ENCODE results near the gene EBF4. TPM values are rescaled to one million over a fixed set of nuclear protein-coding genes. Genes with fewer than 3 reads are reported as not detected.

Gene EBF4
- total RNA-seq, 1 donor: 0.09 TPM

DNA sequence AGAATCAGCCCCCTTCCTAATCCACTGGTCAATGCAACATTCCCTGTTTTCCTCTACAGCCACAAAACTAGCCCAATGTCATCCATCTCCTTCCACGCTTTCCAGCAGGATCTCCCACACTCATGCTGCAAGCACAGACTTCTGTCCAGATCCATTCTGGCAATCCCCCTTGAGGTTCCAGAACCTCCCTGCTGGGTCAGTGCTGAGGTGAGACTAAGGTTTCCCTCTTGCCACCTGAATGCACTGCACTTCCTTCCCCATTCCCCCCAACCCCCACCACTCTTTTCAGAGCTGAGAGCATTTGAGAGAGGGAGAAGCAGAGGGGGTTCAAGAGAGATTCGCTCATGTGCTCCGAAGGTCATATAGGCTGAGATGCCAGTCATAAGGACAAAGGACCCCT is 43.9 kb downstream of the EBF4 start:
- TF ChIP-seq, protein P1, sequence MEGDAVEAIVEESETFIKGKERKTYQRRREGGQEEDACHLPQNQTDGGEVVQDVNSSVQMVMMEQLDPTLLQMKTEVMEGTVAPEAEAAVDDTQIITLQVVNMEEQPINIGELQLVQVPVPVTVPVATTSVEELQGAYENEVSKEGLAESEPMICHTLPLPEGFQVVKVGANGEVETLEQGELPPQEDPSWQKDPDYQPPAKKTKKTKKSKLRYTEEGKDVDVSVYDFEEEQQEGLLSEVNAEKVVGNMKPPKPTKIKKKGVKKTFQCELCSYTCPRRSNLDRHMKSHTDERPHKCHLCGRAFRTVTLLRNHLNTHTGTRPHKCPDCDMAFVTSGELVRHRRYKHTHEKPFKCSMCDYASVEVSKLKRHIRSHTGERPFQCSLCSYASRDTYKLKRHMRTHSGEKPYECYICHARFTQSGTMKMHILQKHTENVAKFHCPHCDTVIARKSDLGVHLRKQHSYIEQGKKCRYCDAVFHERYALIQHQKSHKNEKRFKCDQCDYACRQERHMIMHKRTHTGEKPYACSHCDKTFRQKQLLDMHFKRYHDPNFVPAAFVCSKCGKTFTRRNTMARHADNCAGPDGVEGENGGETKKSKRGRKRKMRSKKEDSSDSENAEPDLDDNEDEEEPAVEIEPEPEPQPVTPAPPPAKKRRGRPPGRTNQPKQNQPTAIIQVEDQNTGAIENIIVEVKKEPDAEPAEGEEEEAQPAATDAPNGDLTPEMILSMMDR (IDR thresholded peaks at IDR 0.05; ENCODE audit: insufficient read depth, low read length): no peak
- no peak for DNase-seq (ENCODE audit: low read depth)
- H3K4me3 ChIP-seq (ENCODE audit: low read depth, low read length): no peak overlapping the region

- H3K4me3 ChIP-seq (ENCODE audit: low read depth, low read length): no peak overlapping the region
- TF ChIP-seq, protein P1 (IDR thresholded peaks at IDR 0.05; ENCODE audit: insufficient read depth, low read length): no peak
- DNase-seq (ENCODE audit: low read depth): no peak
Observed at GRCh38 chr20:2738331-2739041, 45.9 kb downstream of the EBF4 start.

DNA sequence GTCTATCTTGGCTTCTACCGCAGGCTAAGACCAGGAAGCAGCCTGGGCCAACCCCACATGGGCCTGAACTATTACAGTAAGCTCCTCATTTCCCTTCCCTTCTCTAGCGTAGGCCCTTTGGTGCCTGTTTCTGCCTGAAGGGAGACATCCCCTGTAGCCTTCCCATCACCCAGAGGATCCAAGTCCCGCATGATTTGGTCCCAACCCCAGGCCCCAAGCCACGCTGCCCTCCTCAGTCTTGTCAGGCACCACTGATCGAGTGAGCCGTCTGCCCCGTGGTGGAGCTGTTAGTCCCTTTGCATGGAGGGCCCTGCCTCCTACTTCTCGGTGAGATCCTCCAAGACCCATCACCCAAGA is 46.4 kb downstream of the EBF4 start:
- DNase-seq (ENCODE audit: low read depth): no peak
- H3K4me3 ChIP-seq (ENCODE audit: low read depth, low read length): no peak overlapping the region
- TF ChIP-seq, protein P1 (IDR thresholded peaks at IDR 0.05; ENCODE audit: insufficient read depth, low read length): no peak

- TF ChIP-seq, protein P1 (IDR thresholded peaks at IDR 0.05; ENCODE audit: insufficient read depth, low read length): no peak
- no peak for DNase-seq (ENCODE audit: low read depth)
Observed at GRCh38 chr20:2740702-2741101, 48.1 kb downstream of the EBF4 start.

DNA sequence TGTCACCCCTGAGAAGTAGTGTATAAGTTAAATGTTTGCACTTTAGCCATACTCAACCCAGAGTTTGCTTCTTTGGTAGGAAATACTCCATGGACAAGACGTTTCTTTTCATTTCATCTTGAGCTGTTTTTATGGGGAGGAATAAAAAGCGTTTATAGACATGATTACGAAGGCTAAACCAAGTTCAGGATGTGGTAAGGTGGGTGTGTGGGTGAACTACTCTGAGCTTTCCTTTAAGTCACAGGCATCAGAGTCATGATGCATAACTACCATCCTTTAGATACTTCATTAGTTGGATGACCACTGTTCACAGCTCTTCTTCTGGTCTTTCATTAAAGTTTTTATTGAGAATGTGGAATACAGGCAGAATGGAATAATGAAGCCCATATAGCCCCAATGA is 48.9 kb downstream of the EBF4 start:
- TF ChIP-seq, protein P1 (IDR thresholded peaks at IDR 0.05; ENCODE audit: insufficient read depth, low read length): no peak
- DNase-seq (ENCODE audit: low read depth): no peak
- no peak overlapping the region for H3K4me3 ChIP-seq (ENCODE audit: low read depth, low read length)

More at GRCh38 chr20:2740702-2741101, 48.1 kb downstream of the EBF4 start:
- H3K4me3 ChIP-seq (ENCODE audit: low read depth, low read length): no peak overlapping the region

DNA sequence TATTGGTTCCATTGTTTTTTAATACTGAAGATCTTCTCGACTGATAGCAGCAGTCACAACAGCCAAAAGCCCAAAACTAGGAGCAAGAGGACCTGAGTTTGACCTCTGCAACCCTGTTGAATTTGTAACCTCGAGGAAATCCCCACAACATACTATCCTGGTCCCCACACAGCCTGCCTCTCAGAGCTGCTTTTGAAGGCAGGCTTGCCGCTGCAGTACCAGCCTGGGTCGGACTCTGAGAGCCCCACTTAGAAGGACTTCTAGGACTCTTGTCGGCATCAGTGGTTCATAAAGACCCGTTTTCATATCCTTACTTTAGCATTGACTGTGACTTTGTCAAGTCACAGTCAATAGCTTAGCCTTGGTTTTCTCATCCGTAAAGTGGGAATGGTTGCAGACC is 49.3 kb downstream of the EBF4 start:
- no peak for DNase-seq (ENCODE audit: low read depth)
- TF ChIP-seq, protein P1 (IDR thresholded peaks at IDR 0.05; ENCODE audit: insufficient read depth, low read length): no peak
- no peak overlapping the region for H3K4me3 ChIP-seq (ENCODE audit: low read depth, low read length)

DNA sequence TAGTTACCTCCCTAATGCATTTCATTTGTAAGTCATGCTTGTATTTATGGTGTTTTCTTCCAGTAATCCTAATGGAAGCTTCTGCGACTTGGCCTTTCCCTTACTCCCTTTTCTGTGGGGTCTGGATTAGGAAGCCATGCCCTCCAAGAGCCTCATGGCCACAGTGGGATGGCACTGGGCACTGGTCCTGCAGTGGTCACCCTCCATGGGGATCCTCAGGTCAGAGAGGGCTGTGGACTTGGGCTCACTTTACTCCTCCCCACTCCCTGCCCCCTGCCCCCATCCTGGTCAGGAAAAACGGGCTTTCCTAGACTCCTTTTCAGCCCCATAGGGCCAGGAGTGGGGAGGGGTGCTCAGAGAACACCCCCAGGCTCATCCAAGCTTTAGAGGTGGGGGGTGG is 49.9 kb downstream of the EBF4 start:
- no peak overlapping the region for H3K4me3 ChIP-seq (ENCODE audit: low read depth, low read length)
- no peak for DNase-seq (ENCODE audit: low read depth)
- TF ChIP-seq, protein P1 (IDR thresholded peaks at IDR 0.05; ENCODE audit: insufficient read depth, low read length): no peak

Measured in fibroblast of the aortic adventitia (primary cell).